ENCODE measurements around the gene B3GAT3. TPM values are rescaled to one million over a fixed set of nuclear protein-coding genes. Genes with fewer than 3 reads are reported as not detected.

B3GAT3 gene
- total and polyA plus RNA-seq, 2 of the 8 experiments (the other 6 are each of a cell fraction or from before 2014, with no cell fraction given) = 28.0 to 39.0 TPM

GRCh38 chr11:62645946-62646824 is 24.4 kb upstream of the B3GAT3 start, which contains the start of gene GANAB (continued):
- no peak for TF ChIP-seq BCL11A (IDR thresholded peaks at IDR 0.05; ENCODE audit: low read depth in 2 of 2, low read length in 2 of 2)
- TF ChIP-seq CBX5 (IDR thresholded peaks at IDR 0.05; ENCODE audit: low read depth, low read length) = no peak
- no peak for TF ChIP-seq KDM1A (IDR thresholded peaks at IDR 0.05; ENCODE audit: borderline replicate concordance, low read length)
- TF ChIP-seq CREB1 (IDR thresholded peaks at IDR 0.05) = peak; percentile 86
- no peak for TF ChIP-seq ZNF274 (IDR thresholded peaks at IDR 0.05; ENCODE audit: borderline replicate concordance, extremely low read depth, low read length)
- no peak for TF ChIP-seq CHD7 (IDR thresholded peaks at IDR 0.05; ENCODE audit: insufficient replicate concordance, low read length)
- no peak for TF ChIP-seq EGR1 (IDR thresholded peaks at IDR 0.05; ENCODE audit: borderline replicate concordance, low read depth, low read length)
- peak; percentile 82 to 99 for TF ChIP-seq POLR2A (IDR thresholded peaks at IDR 0.05; ENCODE audit: control extremely low read depth in 1 of 2, low read depth in 2 of 2, low read length in 2 of 2)
- peak; percentile 97 for TF ChIP-seq POLR2AphosphoS5 (IDR thresholded peaks at IDR 0.05; ENCODE audit: low read depth, low read length)
- TF ChIP-seq TEAD4 (IDR thresholded peaks at IDR 0.05; ENCODE audit: low read depth, low read length) = peak; percentile 6; the same call in 1 of the 2 replicates
- TF ChIP-seq POU5F1 (IDR thresholded peaks at IDR 0.05; ENCODE audit: low read depth, low read length) = no peak

Measured in H1 (cell line).